H1 (cell line): ENCODE data around the gene RHBDF2. TPM values are rescaled to one million over a fixed set of nuclear protein-coding genes. Genes with fewer than 3 reads are reported as not detected.

Experiments
- BRCA1 ChIP-seq: IDR thresholded peaks from 2 replicates; pipeline ENCODE4 v1.6.1; 2012; ENCODE audit warnings: low read depth, low read length, improper control_type of control experiment
- CBX5 ChIP-seq: fragments of 300-800, 300-1000 bp; sonication (generic); IDR thresholded peaks from 2 replicates; pipeline ENCODE4 v1.7.1; 2016; ENCODE audit warnings: antibody characterized with exemption, low read length, low read depth
- CHD2 ChIP-seq: IDR thresholded peaks from 2 replicates; pipeline ENCODE4 v1.6.1; 2012; ENCODE audit warnings: low read length, improper control_type of control experiment
- CREB1 ChIP-seq: IDR thresholded peaks from 2 replicates; pipeline ENCODE4 v1.6.1; 2012; ENCODE audit warnings: inconsistent platforms
- EGR1 ChIP-seq: IDR thresholded peaks from 2 replicates; pipeline ENCODE4 v1.6.1; 2011; ENCODE audit warnings: low read depth, low read length, borderline replicate concordance
- FOSL1 ChIP-seq: IDR thresholded peaks from 2 replicates; pipeline ENCODE4 v1.6.1; 2011; ENCODE audit warnings: mild to moderate bottlenecking, low read depth, low read length, moderate library complexity; ENCODE audit not compliant: insufficient read depth
- JUN ChIP-seq: IDR thresholded peaks from 2 replicates; pipeline ENCODE4 v1.6.1; 2011; ENCODE audit warnings: low read depth, mild to moderate bottlenecking, improper control_type of control experiment, low read length
- KDM1A ChIP-seq: fragments of 200-600, 300-600 bp; sonication (generic); IDR thresholded peaks from 2 replicates; pipeline ENCODE4 v1.7.1; 2016; ENCODE audit warnings: mild to moderate bottlenecking, low read length, borderline replicate concordance
- POLR2A ChIP-seq, 2 experiments: IDR thresholded peaks; 1 replicate in 1 of 2; 2 replicates in 1 of 2; pipeline ENCODE4 v1.6.1; 2011; ENCODE audit warnings: low read depth in 2 of 2, low read length in 2 of 2, mild to moderate bottlenecking in 2 of 2; ENCODE audit errors: control extremely low read depth in 1 of 2
- POU5F1 ChIP-seq: IDR thresholded peaks from 2 replicates; pipeline ENCODE4 v1.6.1; 2011; ENCODE audit warnings: low read depth, mild to moderate bottlenecking, low read length, moderate library complexity
- RFX5 ChIP-seq: IDR thresholded peaks from 2 replicates; pipeline ENCODE4 v1.6.1; 2011; ENCODE audit warnings: low read depth, low read length, improper control_type of control experiment, borderline replicate concordance
- SAP30 ChIP-seq: fragments of 300-600 bp; sonication (generic); IDR thresholded peaks from 2 replicates; pipeline ENCODE4 v1.7.1; 2012; ENCODE audit warnings: low read length, moderate library complexity, mild to moderate bottlenecking, inconsistent platforms; ENCODE audit not compliant: insufficient read depth, insufficient replicate concordance
- SIN3A ChIP-seq, 2 experiments: IDR thresholded peaks in 1 of 2; conservative IDR thresholded peaks in 1 of 2; 2 replicates each; pipeline ENCODE4 v1.6.1; 2011 to 2012; ENCODE audit warnings: low read length in 2 of 2, improper control_type of control experiment in 1 of 2, low read depth in 1 of 2, mild to moderate bottlenecking in 1 of 2
- SIRT6 ChIP-seq: IDR thresholded peaks from one replicate; pipeline ENCODE4 v1.7.1; 2012; ENCODE audit warnings: low read length, inconsistent platforms
- SP2 ChIP-seq: IDR thresholded peaks from 2 replicates; pipeline ENCODE4 v1.6.1; 2012; ENCODE audit warnings: mild to moderate bottlenecking, low read length, inconsistent platforms
- SP4 ChIP-seq: IDR thresholded peaks from 2 replicates; pipeline ENCODE4 v1.6.1; 2012; ENCODE audit warnings: low read length, inconsistent platforms
- SRF ChIP-seq: IDR thresholded peaks from 2 replicates; pipeline ENCODE4 v1.6.1; 2011; ENCODE audit warnings: mild to moderate bottlenecking, low read depth, low read length, moderate library complexity
- TAF7 ChIP-seq: optimal IDR thresholded peaks from 2 replicates; pipeline ENCODE3; 2011; ENCODE audit warnings: low read depth, mild to moderate bottlenecking, inconsistent platforms, low read length, moderate library complexity, borderline replicate concordance
- TBP ChIP-seq: IDR thresholded peaks from 2 replicates; pipeline ENCODE4 v1.6.1; 2011; ENCODE audit warnings: low read depth, low read length, improper control_type of control experiment
- YY1 ChIP-seq: IDR thresholded peaks from 2 replicates; pipeline ENCODE4 v1.6.1; 2011; ENCODE audit warnings: low read depth, mild to moderate bottlenecking, low read length
- polyA plus RNA-seq, 7 experiments: library from polyadenylated mRNA; depleted of rRNA in 3 of 7; stranded (reverse) in 5 of 7; unstranded in 2 of 7; fragments of >200 nt in 5 of 7; fragments of 200-250 nt in 2 of 7; gene quantifications; 1 replicate in 5 of 7; 2 replicates in 1 of 7; 4 replicates in 1 of 7; pipeline versions ENCODE4 v1.2.1 to v1.2.3, GENCODE V29; 2011 to 2013; ENCODE audit warnings: missing spikeins in 2 of 7, mixed read lengths in 2 of 7
- total RNA-seq: library from RNA; stranded (reverse); fragmentation: NEBNext Ultra II Directional; extraction: Animal tissue kit (Norgen Biotek cat#: 25700); gene quantifications from 2 replicates; pipeline ENCODE4 v1.2.1, GENCODE V29; 2021
- TF ChIP-seq, protein P1 (sequence below), 3 experiments: IDR thresholded peaks; 1 replicate in 2 of 3; 2 replicates in 1 of 3; pipeline versions ENCODE4 v1.5.1 to v1.6.1; 2011; ENCODE audit warnings: low read length in 3 of 3, mild to moderate bottlenecking in 3 of 3, inconsistent platforms in 2 of 3, low read depth in 1 of 3, moderate library complexity in 1 of 3; ENCODE audit not compliant: insufficient read depth in 1 of 3; ENCODE audit errors: control extremely low read depth in 1 of 3
- TF ChIP-seq, protein P2 (sequence below): IDR thresholded peaks from 2 replicates; pipeline ENCODE4 v1.6.1; 2012; ENCODE audit warnings: inconsistent platforms

RHBDF2 gene
- total and polyA plus RNA-seq, 2 of the 8 experiments (the other 6 are each of a cell fraction or from before 2014, with no cell fraction given): 21.2 to 25.9 TPM

DNA sequence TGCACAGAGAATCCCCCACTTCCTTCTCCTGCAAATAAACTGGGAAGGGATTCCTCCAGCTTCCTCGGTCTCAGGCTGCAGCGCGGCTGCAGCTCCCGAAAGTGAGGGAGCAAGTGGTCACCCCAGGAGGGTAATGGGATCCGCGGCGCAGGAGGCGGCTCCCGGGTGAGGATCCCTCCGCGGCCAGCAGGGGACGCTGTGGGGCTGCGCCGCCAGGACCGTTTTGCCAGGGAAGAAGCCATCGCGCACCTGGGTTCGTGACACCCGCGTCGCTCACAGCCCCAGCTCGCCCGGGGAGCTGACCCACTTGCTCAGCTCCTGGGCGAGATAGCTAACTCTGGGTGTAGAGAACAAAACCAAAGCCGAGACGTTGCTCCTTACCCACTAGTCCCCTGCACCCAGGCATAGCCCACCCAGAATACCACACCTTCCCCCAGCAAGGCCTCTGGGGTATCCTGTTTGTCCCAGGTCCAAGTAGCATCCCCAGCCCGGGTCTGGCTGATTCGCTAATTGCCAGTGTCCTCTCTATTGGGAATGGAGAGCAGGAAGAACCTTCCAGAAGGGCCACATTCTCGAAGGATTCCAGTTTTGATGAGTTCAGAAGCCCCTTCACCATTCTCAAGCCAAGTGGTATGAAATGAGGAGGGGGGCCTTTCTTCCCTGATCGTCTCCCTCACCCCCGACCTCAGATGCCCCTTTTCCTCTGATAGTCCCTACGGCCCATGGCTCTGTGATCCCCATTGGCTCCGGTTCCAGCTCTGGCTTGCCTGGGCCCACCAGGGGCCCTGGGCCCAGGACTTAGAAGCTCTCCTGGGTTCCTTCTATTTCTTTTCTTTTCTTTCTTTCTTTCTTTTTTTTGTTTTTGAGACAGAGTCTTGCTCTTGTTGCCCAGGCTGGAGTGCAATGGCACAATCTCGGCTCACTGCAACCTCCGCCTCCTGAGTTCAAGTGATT lies 22.1 kb upstream of the RHBDF2 start (continued):
- peak in 1 of 2 experiments; percentile 63; a peak in 1 of 4 replicates for TF ChIP-seq SIN3A (conservative IDR thresholded peaks at IDR 0.05 in 1 of 2, IDR thresholded peaks at IDR 0.05 in 1 of 2; ENCODE audit: low read depth in 1 of 2, low read length in 2 of 2)
- no peak for TF ChIP-seq CHD2
- no peak for TF ChIP-seq TAF7
- no peak for TF ChIP-seq SP2
- peak; percentile 72; the same call in 1 of the 2 replicates for TF ChIP-seq YY1
- TF ChIP-seq KDM1A: no peak
- TF ChIP-seq, protein P1, sequence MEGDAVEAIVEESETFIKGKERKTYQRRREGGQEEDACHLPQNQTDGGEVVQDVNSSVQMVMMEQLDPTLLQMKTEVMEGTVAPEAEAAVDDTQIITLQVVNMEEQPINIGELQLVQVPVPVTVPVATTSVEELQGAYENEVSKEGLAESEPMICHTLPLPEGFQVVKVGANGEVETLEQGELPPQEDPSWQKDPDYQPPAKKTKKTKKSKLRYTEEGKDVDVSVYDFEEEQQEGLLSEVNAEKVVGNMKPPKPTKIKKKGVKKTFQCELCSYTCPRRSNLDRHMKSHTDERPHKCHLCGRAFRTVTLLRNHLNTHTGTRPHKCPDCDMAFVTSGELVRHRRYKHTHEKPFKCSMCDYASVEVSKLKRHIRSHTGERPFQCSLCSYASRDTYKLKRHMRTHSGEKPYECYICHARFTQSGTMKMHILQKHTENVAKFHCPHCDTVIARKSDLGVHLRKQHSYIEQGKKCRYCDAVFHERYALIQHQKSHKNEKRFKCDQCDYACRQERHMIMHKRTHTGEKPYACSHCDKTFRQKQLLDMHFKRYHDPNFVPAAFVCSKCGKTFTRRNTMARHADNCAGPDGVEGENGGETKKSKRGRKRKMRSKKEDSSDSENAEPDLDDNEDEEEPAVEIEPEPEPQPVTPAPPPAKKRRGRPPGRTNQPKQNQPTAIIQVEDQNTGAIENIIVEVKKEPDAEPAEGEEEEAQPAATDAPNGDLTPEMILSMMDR (IDR thresholded peaks at IDR 0.05; ENCODE audit: control extremely low read depth in 1 of 3, insufficient read depth in 1 of 3, low read depth in 1 of 3, low read length in 3 of 3): peak; percentile 97 to 99 (median 99)
- no peak for TF ChIP-seq SRF
- peak; percentile 49 for TF ChIP-seq CREB1
- TF ChIP-seq JUN: no peak
- TF ChIP-seq SIRT6: no peak
- TF ChIP-seq CBX5: no peak
- TF ChIP-seq, protein P2, sequence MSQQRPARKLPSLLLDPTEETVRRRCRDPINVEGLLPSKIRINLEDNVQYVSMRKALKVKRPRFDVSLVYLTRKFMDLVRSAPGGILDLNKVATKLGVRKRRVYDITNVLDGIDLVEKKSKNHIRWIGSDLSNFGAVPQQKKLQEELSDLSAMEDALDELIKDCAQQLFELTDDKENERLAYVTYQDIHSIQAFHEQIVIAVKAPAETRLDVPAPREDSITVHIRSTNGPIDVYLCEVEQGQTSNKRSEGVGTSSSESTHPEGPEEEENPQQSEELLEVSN: no peak
- TF ChIP-seq POU5F1: no peak
- no peak for TF ChIP-seq RFX5
- no peak for TF ChIP-seq FOSL1
- TF ChIP-seq SP4: no peak
- no peak for TF ChIP-seq BRCA1
- no peak for TF ChIP-seq EGR1
- TF ChIP-seq POLR2A (IDR thresholded peaks at IDR 0.05; ENCODE audit: control extremely low read depth in 1 of 2, low read depth in 2 of 2, low read length in 2 of 2): no peak
- TF ChIP-seq SAP30: no peak
- TF ChIP-seq TBP: no peak
